ENCODE results near the gene ASCL1.

Gene ASCL1

GRCh38 chr12:102950950-102951619 lies 6.4 kb upstream of the ASCL1 start:
- in situ Hi-C loops (cut with MboI; ENCODE audit: low sequenced_read_pairs) = no loop called here

GRCh38 chr12:102951841-102952240 lies 5.6 kb upstream of the ASCL1 start:
- in situ Hi-C loops (cut with MboI; ENCODE audit: low sequenced_read_pairs) = no loop called here

- in situ Hi-C loops (cut with MboI; ENCODE audit: low sequenced_read_pairs) = no loop called here
These were observed 4.3 kb upstream of the ASCL1 start for GRCh38 chr12:102953221-102953620.

GRCh38 chr12:102954134-102954533 lies 3.3 kb upstream of the ASCL1 start:
- in situ Hi-C loops (cut with MboI; ENCODE audit: low sequenced_read_pairs) = no loop called here

- in situ Hi-C loops (cut with MboI; ENCODE audit: low sequenced_read_pairs) = no loop called here
These were observed 1.3 kb upstream of the ASCL1 start for GRCh38 chr12:102955926-102956737.

- in situ Hi-C loops (cut with MboI; ENCODE audit: low sequenced_read_pairs) = no loop called here
These were observed 641 bp upstream of the ASCL1 start for GRCh38 chr12:102956738-102957327.

- in situ Hi-C loops (cut with MboI; ENCODE audit: low sequenced_read_pairs) = no loop called here
These were observed 777 bp downstream of the ASCL1 start for GRCh38 chr12:102958073-102958829.

GRCh38 chr12:102958830-102959176 lies 1.3 kb downstream of the ASCL1 start:
- in situ Hi-C loops (cut with MboI; ENCODE audit: low sequenced_read_pairs) = no loop called here

GRCh38 chr12:102959391-102959790 lies 1.9 kb downstream of the ASCL1 start:
- in situ Hi-C loops (cut with MboI; ENCODE audit: low sequenced_read_pairs) = no loop called here

GRCh38 chr12:102960766-102961465 lies 3.4 kb downstream of the ASCL1 start:
- in situ Hi-C loops (cut with MboI; ENCODE audit: low sequenced_read_pairs) = no loop called here

GRCh38 chr12:102961466-102961855 lies 4.0 kb downstream of the ASCL1 start:
- in situ Hi-C loops (cut with MboI; ENCODE audit: low sequenced_read_pairs) = no loop called here

GRCh38 chr12:102962532-102962931 lies 5.1 kb downstream of the ASCL1 start:
- in situ Hi-C loops (cut with MboI; ENCODE audit: low sequenced_read_pairs) = no loop called here

- in situ Hi-C loops (cut with MboI; ENCODE audit: low sequenced_read_pairs) = no loop called here
These were observed 5.5 kb downstream of the ASCL1 start for GRCh38 chr12:102962986-102963385.

- in situ Hi-C loops (cut with MboI; ENCODE audit: low sequenced_read_pairs) = no loop called here
These were observed 6.3 kb downstream of the ASCL1 start for GRCh38 chr12:102963796-102964195.

- in situ Hi-C loops (cut with MboI; ENCODE audit: low sequenced_read_pairs) = no loop called here
These were observed 7.4 kb downstream of the ASCL1 start for GRCh38 chr12:102964872-102965271.

GRCh38 chr12:102965281-102966155 lies 8.0 kb downstream of the ASCL1 start:
- in situ Hi-C loops (cut with MboI; ENCODE audit: low sequenced_read_pairs) = no loop called here

GRCh38 chr12:102966200-102966863 lies 8.9 kb downstream of the ASCL1 start:
- in situ Hi-C loops (cut with MboI; ENCODE audit: low sequenced_read_pairs) = no loop called here

GRCh38 chr12:102970780-102971179 lies 13.3 kb downstream of the ASCL1 start:
- in situ Hi-C loops (cut with MboI; ENCODE audit: low sequenced_read_pairs) = no loop called here

- in situ Hi-C loops (cut with MboI; ENCODE audit: low sequenced_read_pairs) = no loop called here
These were observed 13.8 kb downstream of the ASCL1 start for GRCh38 chr12:102971227-102971626.
